ENCODE measurements around the gene USP20.

GRCh38 chr9:129889941-129890717, 54.9 kb downstream of the USP20 start:
- no peak for TF ChIP-seq POLR2A (IDR thresholded peaks at IDR 0.05)
- TF ChIP-seq CTCF (IDR thresholded peaks at IDR 0.05): no peak

All from Peyer's patch (tissue), 4 donors.